Embryonic facial prominence (tissue), 1 donor: ENCODE data around the gene WDR59.
"Not testable (repeated sequence)": the region's sequence is repeated elsewhere in the genome, so short reads cannot be mapped to it uniquely, and the experiment has no call there.

ENCODE experiments used
- DNase-seq: peaks from one replicate; pipeline ENCODE4 v3.0.0-alpha.2; 2016; ENCODE audit errors: extremely low spot score

WDR59 gene

GRCh38 chr16:74852500-74852875 lies 132.4 kb downstream of the WDR59 start:
- DNase-seq, result no peak

GRCh38 chr16:74850027-74850426 lies 134.9 kb downstream of the WDR59 start:
- no peak for DNase-seq

GRCh38 chr16:74847202-74847601 lies 137.7 kb downstream of the WDR59 start:
- DNase-seq, result no peak

GRCh38 chr16:74846714-74847113 lies 138.2 kb downstream of the WDR59 start:
- no peak for DNase-seq

GRCh38 chr16:74844041-74844980 lies 140.6 kb downstream of the WDR59 start:
- no peak for DNase-seq

- not testable (repeated sequence) for DNase-seq
Measured at GRCh38 chr16:74843381-74844035, 141.4 kb downstream of the WDR59 start.

- no peak for DNase-seq
Measured at GRCh38 chr16:74842413-74842812, 142.5 kb downstream of the WDR59 start.

- DNase-seq, result no peak
Measured at GRCh38 chr16:74841904-74842303, 143.0 kb downstream of the WDR59 start.

GRCh38 chr16:74841469-74841868 lies 143.5 kb downstream of the WDR59 start:
- no peak for DNase-seq

- no peak for DNase-seq
Measured at GRCh38 chr16:74837056-74837455, 147.9 kb downstream of the WDR59 start.

- DNase-seq, result no peak
Measured at GRCh38 chr16:74836111-74836671, 148.7 kb downstream of the WDR59 start.

GRCh38 chr16:74832228-74832627 lies 152.7 kb downstream of the WDR59 start:
- DNase-seq, result no peak

- no peak for DNase-seq
Measured at GRCh38 chr16:74831467-74831866, 153.5 kb downstream of the WDR59 start.

GRCh38 chr16:74830648-74831047 lies 154.3 kb downstream of the WDR59 start:
- DNase-seq, result no peak

- DNase-seq, result no peak
Measured at GRCh38 chr16:74829637-74830036, 155.3 kb downstream of the WDR59 start.

GRCh38 chr16:74825941-74826340 lies 159.0 kb downstream of the WDR59 start:
- DNase-seq, result no peak

GRCh38 chr16:74825016-74825415 lies 159.9 kb downstream of the WDR59 start:
- no peak for DNase-seq
